H1 (cell line): ENCODE results near the gene LGALS1.

Experiments
- ATF2 ChIP-seq: IDR thresholded peaks from 2 replicates; pipeline ENCODE4 v1.6.1; 2012; ENCODE audit warnings: low read length, inconsistent platforms
- CREB1 ChIP-seq: IDR thresholded peaks from 2 replicates; pipeline ENCODE4 v1.6.1; 2012; ENCODE audit warnings: inconsistent platforms
- EGR1 ChIP-seq: IDR thresholded peaks from 2 replicates; pipeline ENCODE4 v1.6.1; 2011; ENCODE audit warnings: low read depth, low read length, borderline replicate concordance
- EP300 ChIP-seq, 2 experiments: IDR thresholded peaks; 1 replicate in 1 of 2; 2 replicates in 1 of 2; pipeline ENCODE4 v1.6.1; 2011 to 2012; ENCODE audit warnings: low read depth in 2 of 2, low read length in 2 of 2, mild to moderate bottlenecking in 2 of 2, borderline replicate concordance in 1 of 2, inconsistent platforms in 1 of 2, moderate library complexity in 1 of 2
- GTF2F1 ChIP-seq: IDR thresholded peaks from 2 replicates; pipeline ENCODE4 v1.6.1; 2012; ENCODE audit warnings: low read depth, low read length, improper control_type of control experiment, borderline replicate concordance
- POLR2A ChIP-seq, 2 experiments: IDR thresholded peaks; 1 replicate in 1 of 2; 2 replicates in 1 of 2; pipeline ENCODE4 v1.6.1; 2011; ENCODE audit warnings: low read depth in 2 of 2, low read length in 2 of 2, mild to moderate bottlenecking in 2 of 2; ENCODE audit errors: control extremely low read depth in 1 of 2
- RAD21 ChIP-seq, 2 experiments: IDR thresholded peaks in 1 of 2; conservative IDR thresholded peaks in 1 of 2; 2 replicates each; pipeline ENCODE4 v1.6.1; 2011; ENCODE audit warnings: low read depth in 2 of 2, low read length in 2 of 2, improper control_type of control experiment in 1 of 2, inconsistent platforms in 1 of 2, mild to moderate bottlenecking in 1 of 2, moderate library complexity in 1 of 2
- RNF2 ChIP-seq: fragments of 200-900, 300-1000 bp; sonication (generic); IDR thresholded peaks from 2 replicates; pipeline ENCODE4 v1.7.1; 2016; ENCODE audit warnings: borderline replicate concordance, low read depth, mild to moderate bottlenecking, antibody characterized with exemption, low read length; ENCODE audit not compliant: poor library complexity, severe bottlenecking; ENCODE audit errors: missing control alignments
- SP1 ChIP-seq: IDR thresholded peaks from 2 replicates; pipeline ENCODE4 v1.6.1; 2011; ENCODE audit warnings: low read depth, low read length
- TAF1 ChIP-seq: IDR thresholded peaks from 2 replicates; pipeline ENCODE4 v1.6.1; 2011; ENCODE audit warnings: mild to moderate bottlenecking, low read depth, low read length
- TF ChIP-seq, protein P1 (sequence below), 3 experiments: IDR thresholded peaks; 1 replicate in 2 of 3; 2 replicates in 1 of 3; pipeline versions ENCODE4 v1.5.1 to v1.6.1; 2011; ENCODE audit warnings: low read length in 3 of 3, mild to moderate bottlenecking in 3 of 3, inconsistent platforms in 2 of 3, low read depth in 1 of 3, moderate library complexity in 1 of 3; ENCODE audit not compliant: insufficient read depth in 1 of 3; ENCODE audit errors: control extremely low read depth in 1 of 3
- TF ChIP-seq, protein P2 (sequence below): IDR thresholded peaks from 2 replicates; pipeline ENCODE4 v1.6.1; 2011; ENCODE audit warnings: low read length, improper control_type of control experiment

GRCh38 chr22:37715760-37716159 is 40.3 kb downstream of the LGALS1 start:
- TF ChIP-seq, protein P1, sequence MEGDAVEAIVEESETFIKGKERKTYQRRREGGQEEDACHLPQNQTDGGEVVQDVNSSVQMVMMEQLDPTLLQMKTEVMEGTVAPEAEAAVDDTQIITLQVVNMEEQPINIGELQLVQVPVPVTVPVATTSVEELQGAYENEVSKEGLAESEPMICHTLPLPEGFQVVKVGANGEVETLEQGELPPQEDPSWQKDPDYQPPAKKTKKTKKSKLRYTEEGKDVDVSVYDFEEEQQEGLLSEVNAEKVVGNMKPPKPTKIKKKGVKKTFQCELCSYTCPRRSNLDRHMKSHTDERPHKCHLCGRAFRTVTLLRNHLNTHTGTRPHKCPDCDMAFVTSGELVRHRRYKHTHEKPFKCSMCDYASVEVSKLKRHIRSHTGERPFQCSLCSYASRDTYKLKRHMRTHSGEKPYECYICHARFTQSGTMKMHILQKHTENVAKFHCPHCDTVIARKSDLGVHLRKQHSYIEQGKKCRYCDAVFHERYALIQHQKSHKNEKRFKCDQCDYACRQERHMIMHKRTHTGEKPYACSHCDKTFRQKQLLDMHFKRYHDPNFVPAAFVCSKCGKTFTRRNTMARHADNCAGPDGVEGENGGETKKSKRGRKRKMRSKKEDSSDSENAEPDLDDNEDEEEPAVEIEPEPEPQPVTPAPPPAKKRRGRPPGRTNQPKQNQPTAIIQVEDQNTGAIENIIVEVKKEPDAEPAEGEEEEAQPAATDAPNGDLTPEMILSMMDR (IDR thresholded peaks at IDR 0.05; ENCODE audit: control extremely low read depth in 1 of 3, insufficient read depth in 1 of 3, low read depth in 1 of 3, low read length in 3 of 3), result no peak
- TF ChIP-seq POLR2A (IDR thresholded peaks at IDR 0.05; ENCODE audit: control extremely low read depth in 1 of 2, low read depth in 2 of 2, low read length in 2 of 2), result no peak
- no peak for TF ChIP-seq CREB1
- TF ChIP-seq ATF2, result no peak
- no peak for TF ChIP-seq SP1
- TF ChIP-seq TAF1, result no peak
- no peak for TF ChIP-seq GTF2F1
- no peak for TF ChIP-seq RNF2
- TF ChIP-seq, protein P2, sequence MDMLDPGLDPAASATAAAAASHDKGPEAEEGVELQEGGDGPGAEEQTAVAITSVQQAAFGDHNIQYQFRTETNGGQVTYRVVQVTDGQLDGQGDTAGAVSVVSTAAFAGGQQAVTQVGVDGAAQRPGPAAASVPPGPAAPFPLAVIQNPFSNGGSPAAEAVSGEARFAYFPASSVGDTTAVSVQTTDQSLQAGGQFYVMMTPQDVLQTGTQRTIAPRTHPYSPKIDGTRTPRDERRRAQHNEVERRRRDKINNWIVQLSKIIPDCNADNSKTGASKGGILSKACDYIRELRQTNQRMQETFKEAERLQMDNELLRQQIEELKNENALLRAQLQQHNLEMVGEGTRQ, result no peak
- no peak for TF ChIP-seq EP300 (IDR thresholded peaks at IDR 0.05; ENCODE audit: borderline replicate concordance in 1 of 2, low read depth in 2 of 2, low read length in 2 of 2)
- TF ChIP-seq EGR1, result no peak
- TF ChIP-seq RAD21 (IDR thresholded peaks at IDR 0.05 in 1 of 2, conservative IDR thresholded peaks at IDR 0.05 in 1 of 2; ENCODE audit: low read depth in 2 of 2, low read length in 2 of 2), result no peak
